Upper lobe of right lung (tissue), 1 donor: Measurements from ENCODE around the gene DNAJB4. TPM values are rescaled to one million over a fixed set of nuclear protein-coding genes. Genes with fewer than 3 reads are reported as not detected.

Experiments used
- ATAC-seq: fragments of 200-7000 bp; cut with Tn5 transposase; one replicate; pipeline ENCODE4 v1.9.1; 2020; ENCODE audit warnings: mild to moderate bottlenecking, moderate library complexity
- DNase-seq: peaks from one replicate; pipeline ENCODE4 v3.0.0-alpha.2; 2020
- H3K27ac ChIP-seq: fragments of 200-600 bp; one replicate; pipeline ENCODE4 v1.8.0; 2022
- H3K27me3 ChIP-seq: fragments of 200-600 bp; one replicate; pipeline ENCODE4 v1.8.0; 2022; ENCODE audit warnings: mild to moderate bottlenecking
- H3K36me3 ChIP-seq: fragments of 200-600 bp; one replicate; pipeline ENCODE4 v1.8.0; 2022
- H3K4me1 ChIP-seq: fragments of 200-600 bp; one replicate; pipeline ENCODE4 v1.8.0; 2022
- H3K4me3 ChIP-seq: fragments of 200-600 bp; one replicate; pipeline ENCODE4 v1.8.0; 2022; ENCODE audit warnings: mild to moderate bottlenecking
- H3K9me3 ChIP-seq: fragments of 200-600 bp; one replicate; pipeline ENCODE4 v1.8.0; 2022
- intact Hi-C: fragments of 100-400 bp; cut with DNase I; formaldehyde crosslinking; loops from one replicate; pipeline ENCODE4 v1.11.0; 2022
- total RNA-seq: library from RNA; stranded (reverse); fragmentation: NEBNext Ultra II Directional; extraction: Animal tissue kit (Norgen Biotek cat#: 25700); gene quantifications from one replicate; pipeline ENCODE4 v1.2.1, GENCODE V29; 2021
- TF ChIP-seq, protein P1 (sequence below): fragments of 200-600 bp; IDR thresholded peaks from one replicate; pipeline ENCODE4 v1.8.0; 2022; ENCODE audit warnings: antibody characterized with exemption
- donor health status: DM: no; HTN: yes; CAD: no; lungs with severe emphysema.

Gene DNAJB4
- total RNA-seq, 1 donor from 2014 or later: 35.8 TPM

- TF ChIP-seq, protein P1, sequence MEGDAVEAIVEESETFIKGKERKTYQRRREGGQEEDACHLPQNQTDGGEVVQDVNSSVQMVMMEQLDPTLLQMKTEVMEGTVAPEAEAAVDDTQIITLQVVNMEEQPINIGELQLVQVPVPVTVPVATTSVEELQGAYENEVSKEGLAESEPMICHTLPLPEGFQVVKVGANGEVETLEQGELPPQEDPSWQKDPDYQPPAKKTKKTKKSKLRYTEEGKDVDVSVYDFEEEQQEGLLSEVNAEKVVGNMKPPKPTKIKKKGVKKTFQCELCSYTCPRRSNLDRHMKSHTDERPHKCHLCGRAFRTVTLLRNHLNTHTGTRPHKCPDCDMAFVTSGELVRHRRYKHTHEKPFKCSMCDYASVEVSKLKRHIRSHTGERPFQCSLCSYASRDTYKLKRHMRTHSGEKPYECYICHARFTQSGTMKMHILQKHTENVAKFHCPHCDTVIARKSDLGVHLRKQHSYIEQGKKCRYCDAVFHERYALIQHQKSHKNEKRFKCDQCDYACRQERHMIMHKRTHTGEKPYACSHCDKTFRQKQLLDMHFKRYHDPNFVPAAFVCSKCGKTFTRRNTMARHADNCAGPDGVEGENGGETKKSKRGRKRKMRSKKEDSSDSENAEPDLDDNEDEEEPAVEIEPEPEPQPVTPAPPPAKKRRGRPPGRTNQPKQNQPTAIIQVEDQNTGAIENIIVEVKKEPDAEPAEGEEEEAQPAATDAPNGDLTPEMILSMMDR: no peak
- Histone ChIP-seq H3K4me1 (peaks cover 6% of the 10 kb centered on the region), H3K4me3 (no peak overlapping the region), H3K36me3 (no peaks in the 10 kb centered on the region), H3K27ac (no peak overlapping the region), H3K27me3 (no peaks in the 10 kb centered on the region), H3K9me3 (no peaks in the 10 kb centered on the region)
- no peak for ATAC-seq
- DNase-seq: no peak
- intact Hi-C loops: no loop called here
Observed at GRCh38 chr1:77983997-77984355, 20.8 kb upstream of the DNAJB4 start.

DNA sequence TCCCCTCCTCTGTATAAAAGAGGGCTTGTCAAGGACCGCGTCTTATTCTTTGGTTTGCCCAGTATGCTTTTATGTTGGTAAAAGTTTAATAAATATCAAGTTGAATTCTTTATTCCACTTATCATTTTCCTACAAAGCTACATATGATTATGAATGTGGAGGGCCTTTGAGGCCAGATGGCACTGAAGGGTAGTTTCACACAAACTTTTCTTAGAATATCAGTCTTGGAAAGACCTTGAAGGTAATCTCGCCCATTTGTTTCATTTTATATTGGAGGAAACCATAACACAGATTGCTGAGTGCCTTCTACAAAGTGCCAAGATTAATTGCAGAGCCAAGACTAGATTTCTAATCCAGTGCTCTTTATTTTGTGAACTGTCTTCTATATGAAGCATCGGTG is 20.1 kb upstream of the DNAJB4 start:
- Histone ChIP-seq H3K36me3 (no peaks in the 10 kb centered on the region), H3K4me3 (no peak overlapping the region), H3K4me1 (peaks cover 6% of the 10 kb centered on the region), H3K9me3 (no peaks in the 10 kb centered on the region), H3K27ac (no peak overlapping the region), H3K27me3 (no peaks in the 10 kb centered on the region)
- intact Hi-C loops: no loop called here
- ATAC-seq (no peak), DNase-seq (no peak)
- TF ChIP-seq, protein P1: no peak

- TF ChIP-seq, protein P1: no peak
- H3K27ac ChIP-seq: no peak overlapping the region
- no peak overlapping the region for H3K4me3 ChIP-seq
- no peak for ATAC-seq
- no peak for DNase-seq
- no peaks in the 10 kb centered on the region for H3K27me3 ChIP-seq
- intact Hi-C loops: no loop called here
- no peaks in the 10 kb centered on the region for H3K36me3 ChIP-seq
- H3K4me1 ChIP-seq: no peaks in the 10 kb centered on the region
- H3K9me3 ChIP-seq: no peaks in the 10 kb centered on the region
Observed at GRCh38 chr1:77986810-77987209, 17.9 kb upstream of the DNAJB4 start.

DNA sequence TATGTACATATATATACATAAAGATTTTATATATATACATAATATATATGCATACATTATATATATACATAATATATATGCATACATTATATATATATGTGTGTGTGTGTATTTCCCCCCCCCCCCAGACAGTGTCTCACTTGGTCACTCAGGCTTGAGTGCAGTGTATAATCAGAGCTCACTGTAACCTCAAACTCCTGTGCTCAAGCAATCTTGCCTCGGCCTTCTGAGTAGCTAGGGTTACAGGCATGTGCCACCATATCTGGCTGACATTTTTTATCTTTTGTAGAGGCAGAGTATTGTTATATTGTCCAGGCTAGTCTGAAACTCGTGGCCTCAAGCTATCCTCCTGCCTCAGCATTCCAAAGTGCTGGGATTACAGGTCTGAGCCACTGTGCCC is 16.8 kb upstream of the DNAJB4 start:
- Histone ChIP-seq H3K27me3 (no peaks in the 10 kb centered on the region), H3K4me1 (no peaks in the 10 kb centered on the region), H3K27ac (no peak overlapping the region), H3K36me3 (peaks cover 4% of the 10 kb centered on the region), H3K9me3 (no peaks in the 10 kb centered on the region), H3K4me3 (no peak overlapping the region)
- no peak for DNase-seq
- TF ChIP-seq, protein P1: no peak
- intact Hi-C loops: no loop called here
- no peak for ATAC-seq

- Histone ChIP-seq H3K36me3 (peaks cover 7% of the 10 kb centered on the region), H3K4me1 (no peaks in the 10 kb centered on the region), H3K27ac (no peak overlapping the region), H3K4me3 (no peak overlapping the region), H3K9me3 (no peaks in the 10 kb centered on the region), H3K27me3 (no peaks in the 10 kb centered on the region)
- TF ChIP-seq, protein P1: no peak
- DNase-seq (no peak), ATAC-seq (no peak)
- intact Hi-C loops: no loop called here
Observed at GRCh38 chr1:77989744-77990143, 15.0 kb upstream of the DNAJB4 start.

- Histone ChIP-seq H3K4me1 (no peaks in the 10 kb centered on the region), H3K36me3 (peaks cover 7% of the 10 kb centered on the region), H3K27me3 (no peaks in the 10 kb centered on the region), H3K9me3 (no peaks in the 10 kb centered on the region), H3K4me3 (no peak overlapping the region), H3K27ac (no peak overlapping the region)
- ATAC-seq (no peak), DNase-seq (no peak)
- TF ChIP-seq, protein P1: no peak
- intact Hi-C loops: no loop called here
Observed at GRCh38 chr1:77990629-77991204, 14.0 kb upstream of the DNAJB4 start.
